Superior temporal gyrus (tissue), 1 donor: Measurements from ENCODE around the gene CDKAL1.

Experiments
- DNase-seq: peaks from one replicate; pipeline ENCODE4 v3.0.0-alpha.2; 2016; ENCODE audit errors: extremely low spot score

Gene CDKAL1

DNA sequence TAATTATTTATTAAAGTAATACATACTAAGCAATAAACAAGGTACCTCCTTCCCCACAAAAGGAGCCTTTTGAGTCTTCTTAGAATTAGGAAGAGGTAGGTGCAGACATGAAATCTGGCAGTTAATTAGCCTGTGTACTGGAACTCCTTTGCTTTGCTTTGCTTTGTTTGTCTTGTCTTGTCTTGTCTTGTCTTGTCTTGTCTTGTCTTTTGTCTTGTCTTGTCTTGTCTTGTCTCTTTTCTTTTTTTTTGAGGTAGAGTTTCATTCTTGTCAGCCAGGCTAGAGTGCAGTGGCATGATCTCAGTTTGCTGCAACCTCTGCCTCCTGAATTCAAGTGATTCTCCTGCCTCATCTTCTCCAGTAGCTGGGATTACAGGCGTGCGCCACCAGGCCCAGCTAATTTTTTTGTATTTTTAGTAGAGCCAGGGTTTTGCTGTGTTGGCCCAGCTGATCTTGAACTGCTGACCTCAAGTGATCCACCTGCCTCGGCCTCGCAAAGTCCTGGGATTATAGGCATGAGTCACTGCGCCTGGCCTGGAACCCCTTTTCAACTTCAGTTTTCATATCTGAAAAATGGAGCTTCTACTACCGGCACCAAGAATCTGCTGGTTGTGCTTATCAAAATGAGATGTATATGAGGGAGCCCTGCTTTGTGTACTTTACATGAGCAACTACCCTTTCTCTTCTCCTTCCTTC, 301.2 kb downstream of the CDKAL1 start:
- DNase-seq, result no peak

DNA sequence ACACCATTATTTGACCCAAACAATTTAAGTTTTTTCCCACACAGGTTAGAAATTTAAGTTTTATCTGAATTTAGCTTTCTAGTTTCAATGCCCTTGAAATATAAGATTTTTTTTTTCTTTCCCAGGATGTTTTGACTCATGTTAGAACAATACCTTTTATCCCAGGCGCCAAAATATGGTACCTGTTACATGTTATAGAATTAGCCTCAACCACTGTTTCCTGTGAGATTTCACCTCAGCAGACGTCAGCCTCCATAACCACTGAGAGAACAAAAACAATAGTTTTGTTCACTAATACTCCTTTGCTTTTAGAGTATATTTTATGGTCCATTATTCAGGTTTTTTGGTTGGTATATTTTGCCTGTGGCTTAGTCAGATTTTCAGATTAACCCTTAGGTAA, 302.9 kb downstream of the CDKAL1 start:
- DNase-seq, result no peak

DNA sequence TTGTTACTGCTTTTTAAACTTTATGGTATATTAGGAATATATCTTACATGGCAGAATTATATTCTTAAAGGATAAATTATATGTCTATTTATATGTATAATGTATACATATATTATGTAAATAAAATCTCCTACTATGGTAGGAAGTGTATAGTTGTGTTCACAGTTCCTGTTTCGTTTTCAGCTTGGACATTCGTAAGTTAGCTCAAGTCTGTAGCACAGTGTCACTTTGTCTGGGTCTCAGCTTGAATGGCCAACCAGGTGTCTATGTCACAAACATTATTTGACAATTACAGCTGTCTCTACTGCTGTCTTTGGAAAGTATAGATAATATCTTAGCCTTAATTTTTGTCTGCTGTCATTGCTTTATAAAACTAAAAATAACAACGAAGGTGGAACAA, 303.9 kb downstream of the CDKAL1 start:
- DNase-seq, result no peak

DNA sequence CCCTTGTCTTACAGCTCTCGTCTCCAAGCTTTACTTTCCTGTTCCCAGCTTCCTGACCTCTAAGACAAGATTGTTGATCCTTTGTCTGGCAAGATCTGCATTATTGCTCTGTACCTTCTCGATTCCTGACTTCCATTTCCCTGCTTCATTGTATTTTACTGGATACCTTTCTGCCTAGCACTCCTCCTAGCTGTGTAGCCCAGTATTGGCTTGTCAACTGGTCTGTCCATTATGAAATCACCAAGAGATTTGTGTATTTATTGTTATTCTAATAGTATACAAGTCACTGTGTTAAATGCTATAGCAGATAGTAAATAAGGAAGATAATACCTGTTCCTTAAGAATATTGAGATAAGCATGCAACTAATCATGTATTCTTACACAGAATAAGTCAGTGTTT, 305.4 kb downstream of the CDKAL1 start:
- no peak for DNase-seq

DNA sequence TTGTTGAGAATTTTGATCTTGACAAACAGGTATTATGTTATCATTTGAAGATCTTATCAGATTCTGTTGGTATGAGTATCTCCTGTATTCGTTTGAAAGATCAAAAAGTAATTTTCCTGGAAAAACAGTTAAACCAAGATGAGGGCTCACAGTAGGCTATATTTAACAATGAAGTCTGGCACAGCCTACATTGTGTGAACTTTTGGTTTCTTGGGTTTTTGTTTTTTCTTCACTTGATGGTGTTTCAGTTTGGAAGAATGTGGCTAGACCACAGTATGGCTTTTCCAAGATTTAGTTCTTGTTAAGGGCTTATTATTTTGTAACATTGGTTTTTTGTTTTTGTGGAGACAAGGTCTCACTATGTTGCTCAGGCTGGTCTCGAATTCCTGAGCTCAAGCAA, 306.4 kb downstream of the CDKAL1 start:
- no peak for DNase-seq

DNA sequence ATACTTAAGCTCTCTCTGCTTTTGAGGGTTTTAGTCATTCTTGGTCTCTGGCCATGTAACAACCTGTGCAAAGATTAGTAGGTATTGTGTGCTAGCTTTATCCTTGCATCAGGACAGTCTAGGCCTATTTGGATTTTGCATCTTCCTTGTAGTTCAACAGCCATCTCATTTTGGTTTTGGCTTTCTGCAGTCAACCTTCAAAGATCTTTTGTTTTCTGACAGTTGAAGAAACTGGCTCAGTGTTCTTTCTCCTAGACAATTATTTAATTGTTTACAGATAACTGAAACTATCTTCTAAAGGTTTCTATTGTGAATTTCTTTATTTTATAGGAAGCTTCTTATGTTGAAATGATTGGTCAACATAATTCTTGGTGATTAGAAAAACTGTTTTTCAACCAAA, 307.5 kb downstream of the CDKAL1 start:
- peak; percentile 75 for DNase-seq

DNA sequence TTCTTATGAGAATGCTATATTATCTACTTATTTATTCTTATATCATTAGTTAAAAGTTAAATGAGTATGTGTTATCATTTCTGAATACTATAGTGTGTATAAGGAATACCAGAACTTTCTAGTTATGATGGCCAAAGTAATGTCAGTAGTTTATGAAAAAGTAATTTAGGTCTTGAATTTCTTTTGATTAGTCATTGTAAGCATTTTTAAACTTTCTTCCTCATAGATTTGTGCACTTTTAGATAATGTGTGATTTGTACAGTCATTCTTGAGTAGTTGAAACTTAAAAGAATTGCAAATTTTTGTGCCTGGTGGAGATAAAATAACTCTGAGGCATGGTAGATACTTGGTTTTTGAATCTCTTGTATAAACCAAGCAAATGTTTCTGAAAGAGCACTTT, 311.3 kb downstream of the CDKAL1 start:
- DNase-seq, result no peak

DNA sequence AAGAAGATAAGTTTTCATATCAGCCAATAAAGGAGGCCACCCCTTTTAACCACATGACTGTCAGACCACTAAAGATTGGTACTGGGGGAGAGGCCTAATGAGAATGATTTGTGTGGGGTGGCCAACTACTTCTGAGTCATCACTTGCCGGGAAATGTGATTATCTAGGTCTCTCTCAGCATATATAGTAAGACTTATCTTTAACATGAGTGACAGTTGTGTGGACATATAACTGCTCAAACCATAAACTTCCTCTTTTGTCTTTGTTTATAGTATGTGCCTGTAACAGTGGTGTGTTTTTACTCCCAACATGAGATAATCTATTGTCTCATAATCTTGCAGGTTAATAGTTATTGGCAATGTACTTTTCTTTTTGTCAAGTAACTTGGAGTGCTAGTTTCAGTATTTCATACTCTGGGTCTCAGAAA, 312.4 kb downstream of the CDKAL1 start:
- no peak for DNase-seq

DNA sequence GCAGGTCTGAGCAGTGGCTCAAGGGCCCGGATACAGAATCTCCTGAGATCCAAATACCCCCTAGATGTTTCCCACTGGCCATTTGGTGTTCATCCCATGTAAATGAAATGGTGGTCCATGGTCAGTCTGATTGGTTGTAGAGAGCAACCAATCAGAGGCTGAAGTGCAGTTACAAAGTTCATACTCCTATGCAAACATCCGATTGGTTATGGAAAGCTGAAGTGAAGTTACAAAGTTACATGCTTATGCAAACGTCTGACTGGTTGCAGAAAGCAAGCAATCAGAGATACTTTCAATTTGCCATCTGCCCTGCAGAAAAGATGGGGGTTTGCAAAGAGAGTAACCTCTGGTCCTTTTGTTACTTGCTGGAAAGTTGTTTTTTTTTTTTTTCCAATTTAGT, 313.6 kb downstream of the CDKAL1 start:
- DNase-seq, result no peak

DNA sequence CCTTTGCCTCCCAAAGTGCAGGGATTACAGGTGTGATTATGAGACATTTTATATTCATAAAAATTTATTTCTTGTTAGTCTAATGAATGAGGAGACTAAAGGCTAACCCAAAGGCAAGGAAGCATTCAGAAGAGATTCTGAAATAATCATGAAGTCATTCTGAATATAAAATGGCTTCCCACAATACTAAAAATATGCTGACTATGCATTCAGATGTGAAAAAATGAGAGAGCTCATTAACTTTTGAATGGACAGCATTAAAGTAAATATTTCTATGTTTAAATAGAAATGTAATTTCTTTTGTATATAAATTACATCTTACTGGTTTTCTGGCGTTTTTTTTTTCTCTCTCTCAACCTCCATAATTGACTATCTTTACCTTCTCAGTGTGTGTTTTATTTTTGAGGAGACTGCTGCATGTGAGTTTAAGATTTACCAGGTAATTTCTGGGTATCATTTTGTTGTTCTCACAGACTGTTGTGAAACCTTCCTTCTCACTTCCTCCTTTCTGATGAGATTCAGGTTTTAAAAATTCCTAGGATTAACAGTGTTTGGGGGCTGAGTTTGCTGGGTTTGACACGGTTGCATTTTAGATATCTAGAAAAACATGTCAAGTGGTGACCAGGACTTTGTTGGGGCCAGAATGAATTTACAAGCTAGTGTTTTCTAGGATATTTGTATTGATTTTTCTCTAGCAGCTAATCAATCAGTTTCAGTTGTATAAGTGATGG, 316.6 kb downstream of the CDKAL1 start:
- no peak for DNase-seq

DNA sequence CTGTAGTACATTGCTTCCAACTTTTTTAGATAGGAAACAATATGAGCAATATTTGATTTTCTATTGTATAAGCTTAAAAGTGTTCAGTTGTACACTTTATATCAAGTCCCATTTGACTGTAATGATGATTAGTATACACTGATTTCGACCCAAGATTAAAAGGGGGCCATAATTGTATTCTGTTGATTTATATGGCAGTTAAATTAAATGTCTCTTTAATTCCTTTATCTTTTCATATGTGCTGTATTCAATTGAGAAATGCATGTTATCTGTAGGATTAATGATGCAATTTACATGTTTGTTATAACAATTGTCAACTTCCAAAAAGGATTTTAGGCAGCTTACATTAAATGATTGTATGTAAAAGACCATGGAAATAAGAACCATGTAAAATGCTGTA, 317.5 kb downstream of the CDKAL1 start:
- DNase-seq, result no peak

DNA sequence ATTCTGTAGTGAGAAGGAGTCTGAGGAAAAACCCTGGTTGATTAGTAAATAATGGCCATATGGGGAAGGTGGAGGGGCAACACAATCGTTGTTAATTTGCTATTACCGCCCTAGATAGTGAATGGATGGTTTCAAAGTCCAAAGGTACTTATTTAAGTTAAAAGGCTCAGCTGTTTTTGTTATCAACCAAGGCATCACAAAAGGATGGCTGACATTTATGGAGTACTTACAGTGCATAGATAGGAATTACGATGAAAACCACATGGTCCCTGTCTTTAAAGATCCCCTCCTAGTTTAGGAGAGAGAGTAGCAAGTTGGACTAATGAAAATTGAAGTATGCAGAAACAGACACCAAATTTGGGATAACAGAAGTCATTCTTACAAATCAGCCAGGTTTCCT, 319.6 kb downstream of the CDKAL1 start:
- no peak for DNase-seq

DNA sequence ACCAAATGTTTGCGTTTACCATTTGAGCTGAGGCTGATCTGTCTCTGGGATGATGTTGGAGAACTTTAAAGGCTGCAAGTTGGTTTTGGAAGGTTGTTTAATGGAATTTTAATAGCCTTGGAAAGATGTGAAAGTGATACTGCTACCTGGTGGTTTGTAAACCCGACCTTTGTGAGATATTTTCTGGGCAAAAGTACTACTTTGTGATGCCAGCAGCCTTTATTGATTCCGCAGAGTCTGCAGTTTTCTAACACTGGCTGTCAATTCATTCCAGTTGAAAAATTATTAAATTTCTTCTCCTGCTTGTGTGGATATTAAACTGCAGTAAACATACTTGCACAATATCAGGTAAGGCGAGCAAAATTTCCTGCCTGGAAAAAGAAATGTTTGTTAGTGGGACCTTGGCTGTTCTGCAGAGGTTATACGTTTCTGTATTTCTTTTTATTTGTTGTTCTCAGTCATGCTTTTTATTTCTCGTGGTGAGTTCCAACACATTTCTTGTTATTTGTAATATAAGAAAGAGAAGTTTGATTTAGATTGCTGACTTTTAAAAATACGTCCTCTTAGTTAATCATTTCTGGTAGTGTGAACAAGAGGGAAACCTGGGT, 322.5 kb downstream of the CDKAL1 start:
- no peak for DNase-seq

DNA sequence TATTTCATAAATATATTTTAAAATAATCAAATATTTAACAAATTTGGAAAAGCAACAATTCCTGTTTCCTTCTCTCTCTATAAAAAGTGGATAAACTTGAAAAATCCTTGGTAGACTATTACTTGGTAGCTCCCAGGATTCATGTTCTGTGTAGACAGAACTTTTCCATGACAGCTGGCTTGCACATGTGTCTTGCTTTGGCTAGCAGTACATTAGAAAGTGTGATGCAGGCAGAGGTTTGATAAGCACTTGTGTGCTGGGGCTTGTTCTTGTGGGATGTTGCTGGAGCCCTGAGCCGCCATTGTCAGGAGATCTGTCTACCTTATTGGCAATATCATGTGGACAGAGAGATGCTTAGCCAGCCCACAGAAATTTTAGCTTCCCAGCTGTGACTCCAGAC, 327.2 kb downstream of the CDKAL1 start:
- no peak for DNase-seq

DNA sequence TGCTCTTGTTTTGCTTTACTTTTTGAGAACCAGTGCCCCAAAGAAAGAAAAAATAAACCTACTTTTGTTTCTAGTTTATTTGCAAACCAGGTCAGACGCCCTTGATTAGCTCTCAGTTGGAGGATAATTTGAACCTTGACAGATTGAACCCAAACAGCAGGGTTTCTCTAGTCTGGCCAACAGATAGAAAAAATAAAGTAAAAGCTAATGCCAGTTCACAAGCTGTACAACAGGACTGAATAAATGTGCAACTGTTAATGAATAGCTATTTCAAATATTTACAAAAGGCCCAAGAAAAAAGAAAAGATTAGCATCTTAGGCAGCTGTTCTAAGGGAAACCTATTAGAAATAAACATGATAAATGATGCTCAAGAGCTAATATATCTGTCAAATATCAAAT, 331.8 kb downstream of the CDKAL1 start:
- no peak for DNase-seq

DNA sequence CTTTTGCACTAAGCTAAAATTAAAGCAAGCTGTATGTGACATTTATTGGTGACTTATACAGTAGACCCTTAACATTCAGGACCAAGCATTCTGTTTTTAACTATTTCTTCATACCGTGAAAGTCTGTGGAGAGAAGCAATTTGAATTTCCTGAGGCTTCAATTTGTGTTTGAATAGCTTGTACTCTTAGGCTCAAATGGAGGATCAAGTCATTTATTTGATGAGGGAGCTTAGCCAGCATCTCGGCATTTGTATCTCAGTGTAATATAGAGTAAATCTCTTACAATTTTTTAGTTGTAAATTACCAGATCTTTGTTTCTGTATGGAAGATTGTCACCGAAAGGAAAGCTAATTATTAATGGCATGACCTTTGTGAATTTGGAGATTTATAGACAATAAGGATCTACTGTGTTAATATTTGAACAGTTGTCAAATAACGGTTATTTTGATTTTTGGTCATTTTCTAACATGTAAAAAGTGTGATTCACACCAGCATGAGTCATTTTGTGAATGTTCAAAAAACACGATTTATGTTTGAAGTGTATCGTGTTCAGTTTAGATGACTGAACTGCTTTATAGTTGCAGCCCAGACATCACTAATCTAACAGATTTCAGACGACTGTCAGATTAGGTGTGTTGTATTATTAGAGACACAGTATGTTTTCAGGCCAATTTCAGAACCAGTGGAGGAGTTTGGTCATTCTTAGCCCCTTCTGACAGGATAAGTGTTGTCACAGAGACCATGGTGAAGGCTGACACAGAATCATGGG, 332.9 kb downstream of the CDKAL1 start:
- DNase-seq, result no peak

DNA sequence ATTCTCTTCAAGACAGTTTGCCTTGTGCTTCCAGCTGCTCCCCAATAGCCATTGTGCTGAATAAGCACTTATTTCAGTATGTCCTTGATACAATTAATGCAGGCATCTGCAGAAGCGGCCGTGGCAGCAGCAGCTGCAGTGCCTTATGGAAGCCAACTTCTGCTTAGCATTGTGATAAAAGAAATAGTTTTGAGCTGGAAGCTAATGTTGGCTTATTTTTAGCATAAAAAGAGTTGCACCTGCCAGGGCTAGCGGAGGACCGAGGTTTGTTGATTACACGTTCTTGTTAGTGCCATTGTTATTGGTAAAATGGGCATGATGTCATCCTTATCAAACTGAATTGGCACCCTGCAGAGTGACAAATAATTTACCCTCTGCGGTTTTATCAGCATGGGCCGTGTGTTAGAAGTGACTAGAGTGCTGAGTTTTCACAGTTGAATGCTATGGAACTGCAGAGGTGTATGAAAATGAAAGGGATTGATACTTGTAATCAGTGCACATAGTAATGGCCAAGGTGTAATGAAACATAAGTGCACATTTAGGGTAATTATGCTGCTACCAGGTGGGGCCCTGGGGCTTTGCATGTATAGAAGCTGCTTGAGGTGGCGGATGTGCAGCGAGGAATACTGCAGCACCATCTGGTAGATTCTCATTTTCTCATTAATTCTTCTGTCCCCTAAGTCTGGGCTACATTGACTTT, 334.3 kb downstream of the CDKAL1 start:
- DNase-seq, result no peak

DNA sequence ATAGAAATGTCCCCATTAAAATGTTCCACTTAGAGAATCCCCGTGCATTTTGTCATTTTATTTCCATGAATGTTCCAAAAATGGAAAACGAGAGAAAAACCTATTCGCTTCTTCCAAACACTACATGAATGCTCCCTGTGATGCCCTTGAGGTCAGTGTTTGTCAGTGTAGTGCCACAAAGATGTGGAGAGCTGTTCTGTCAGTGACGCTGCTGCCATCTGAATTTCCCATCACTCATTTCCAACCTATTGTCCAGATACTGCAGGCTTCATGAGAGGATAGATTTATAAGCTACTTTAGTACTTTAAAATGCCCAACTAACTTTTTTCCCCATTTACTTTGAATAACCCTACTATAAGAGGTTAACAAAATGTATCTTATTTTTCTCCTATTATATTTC, 335.8 kb downstream of the CDKAL1 start:
- no peak for DNase-seq

DNA sequence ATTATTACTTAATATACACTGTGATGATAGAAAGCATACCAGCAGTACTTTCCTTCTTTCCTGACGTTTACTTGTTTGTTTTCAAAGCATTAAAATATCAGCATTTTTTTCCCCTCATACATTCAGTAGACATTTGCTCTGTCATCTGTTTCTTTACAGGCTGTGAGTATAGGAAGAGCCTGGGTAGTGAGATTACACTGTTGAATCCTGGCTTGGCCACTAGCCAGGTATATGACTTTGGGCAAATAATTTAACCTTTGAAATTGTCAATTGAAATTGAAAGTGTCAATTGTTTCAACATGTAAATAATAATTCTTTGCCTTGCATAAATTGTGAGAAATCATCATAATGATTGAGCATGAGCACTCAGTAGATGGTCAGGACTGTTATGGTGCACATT, 336.2 kb downstream of the CDKAL1 start:
- DNase-seq, result no peak

DNA sequence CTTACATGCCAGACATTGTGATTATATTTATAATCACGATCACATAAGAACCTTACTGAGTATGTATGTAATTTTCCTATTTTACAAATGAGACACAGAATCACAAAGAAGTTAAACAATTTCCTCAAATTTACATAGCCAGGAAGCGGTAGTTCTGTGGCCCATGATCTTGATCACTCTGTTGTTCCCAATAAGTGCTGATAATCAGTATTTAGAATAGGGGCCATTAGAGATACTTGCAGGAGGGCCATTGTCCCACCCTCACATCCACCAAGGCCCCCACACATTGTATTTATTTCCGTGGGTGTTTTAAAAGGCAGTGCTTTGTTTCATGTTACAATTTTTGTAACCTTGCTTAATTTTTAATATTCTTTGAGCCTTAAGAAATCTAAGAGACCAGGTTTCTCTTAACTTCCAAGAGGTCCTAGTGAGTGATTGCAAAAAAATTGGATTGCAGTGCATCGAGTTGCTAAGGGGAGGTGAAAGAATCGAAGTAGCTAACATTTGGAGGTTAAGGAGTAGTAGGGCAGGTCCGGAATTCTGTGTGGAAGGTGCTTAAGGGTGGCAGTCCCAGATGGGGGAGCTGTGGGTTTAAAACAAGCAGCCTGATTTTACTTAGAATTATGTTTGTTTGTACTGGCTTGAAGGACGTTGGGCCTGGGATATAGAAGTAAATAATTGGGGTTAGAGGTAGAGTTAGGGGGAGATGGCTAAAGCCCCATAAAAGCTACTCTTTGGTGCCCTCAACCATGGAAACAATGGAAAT, 339.4 kb downstream of the CDKAL1 start:
- DNase-seq, result no peak

DNA sequence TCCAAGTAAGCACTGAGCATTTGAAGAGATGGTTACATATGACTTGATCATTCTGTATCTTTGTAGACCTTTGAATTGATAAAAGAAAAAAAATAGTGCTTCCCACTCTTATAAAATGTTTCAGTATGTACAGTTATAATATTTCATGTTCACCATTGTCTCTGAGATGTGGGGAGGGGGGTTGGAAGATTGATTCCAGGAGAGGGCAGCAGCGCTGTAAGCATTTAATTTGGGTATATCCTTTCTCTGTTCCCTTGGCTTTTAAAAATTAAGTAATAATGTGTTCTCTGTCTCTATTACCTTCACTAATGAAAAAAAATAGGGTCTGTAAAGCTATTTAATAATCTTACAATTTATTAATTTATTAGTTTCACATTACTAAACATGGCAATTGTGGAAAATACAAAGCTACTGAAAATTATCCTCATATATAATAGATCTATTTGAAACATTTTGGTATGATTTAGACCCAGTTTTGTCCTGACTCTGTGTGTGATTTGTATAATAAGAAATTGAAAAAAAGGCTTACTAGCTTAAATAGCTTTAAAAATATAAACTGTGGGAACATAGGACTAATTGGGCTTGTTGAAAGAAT, 341.2 kb downstream of the CDKAL1 start:
- DNase-seq, result no peak
